HG03571 (cell line): ENCODE measurements around the gene NAA15.
"Not testable (repeated sequence)": the region's sequence is repeated elsewhere in the genome, so short reads cannot be mapped to it uniquely, and the experiment has no call there.

ENCODE experiments used
- ATAC-seq: cut with Tn5 transposase; IDR thresholded peaks from one replicate; pipeline ENCODE4 v1.9.1; 2021; ENCODE audit not compliant: unreplicated experiment

NAA15 gene

DNA sequence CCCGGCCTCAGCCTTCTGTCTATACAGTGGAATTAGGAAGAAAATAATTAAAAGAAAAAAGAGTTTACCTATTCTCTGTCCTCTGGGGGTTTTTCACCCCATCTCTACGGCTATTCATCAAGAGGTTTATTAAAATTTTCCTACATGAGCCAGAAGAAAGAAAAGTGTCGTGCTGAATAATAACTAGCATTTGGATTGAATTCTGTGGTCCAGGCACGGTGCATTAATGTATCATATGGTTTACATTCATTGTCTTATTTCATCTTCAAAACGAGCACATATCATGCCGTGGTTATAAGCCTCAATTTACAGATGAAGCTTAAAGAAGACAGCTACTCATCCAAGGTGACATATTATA, 5.4 kb upstream of the NAA15 start:
- ATAC-seq, result no peak

GRCh38 chr4:139297001-139297410, 4.3 kb upstream of the NAA15 start:
- ATAC-seq, result no peak

DNA sequence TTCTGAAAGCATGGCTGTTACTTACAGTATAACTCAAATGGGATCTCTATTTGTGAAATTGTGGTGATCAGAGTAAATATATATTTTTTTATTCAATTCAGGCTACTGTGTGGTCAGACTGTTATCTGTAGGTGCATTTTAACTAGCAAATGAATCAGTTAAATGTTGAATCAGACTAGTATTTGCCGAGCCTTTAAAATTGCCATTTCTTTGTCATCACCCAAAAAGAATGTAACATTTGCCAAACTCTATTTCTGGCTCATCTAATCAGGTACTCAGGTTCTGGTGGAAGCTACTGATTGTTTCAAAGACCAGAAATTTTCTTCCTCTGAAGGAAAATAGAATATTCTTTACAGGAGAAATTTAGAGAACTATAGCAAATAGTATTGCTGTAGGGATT, 1.8 kb upstream of the NAA15 start:
- ATAC-seq, result no peak

- ATAC-seq, result peak; percentile 3
These were observed 733 bp upstream of the NAA15 start for GRCh38 chr4:139300431-139301112.

DNA sequence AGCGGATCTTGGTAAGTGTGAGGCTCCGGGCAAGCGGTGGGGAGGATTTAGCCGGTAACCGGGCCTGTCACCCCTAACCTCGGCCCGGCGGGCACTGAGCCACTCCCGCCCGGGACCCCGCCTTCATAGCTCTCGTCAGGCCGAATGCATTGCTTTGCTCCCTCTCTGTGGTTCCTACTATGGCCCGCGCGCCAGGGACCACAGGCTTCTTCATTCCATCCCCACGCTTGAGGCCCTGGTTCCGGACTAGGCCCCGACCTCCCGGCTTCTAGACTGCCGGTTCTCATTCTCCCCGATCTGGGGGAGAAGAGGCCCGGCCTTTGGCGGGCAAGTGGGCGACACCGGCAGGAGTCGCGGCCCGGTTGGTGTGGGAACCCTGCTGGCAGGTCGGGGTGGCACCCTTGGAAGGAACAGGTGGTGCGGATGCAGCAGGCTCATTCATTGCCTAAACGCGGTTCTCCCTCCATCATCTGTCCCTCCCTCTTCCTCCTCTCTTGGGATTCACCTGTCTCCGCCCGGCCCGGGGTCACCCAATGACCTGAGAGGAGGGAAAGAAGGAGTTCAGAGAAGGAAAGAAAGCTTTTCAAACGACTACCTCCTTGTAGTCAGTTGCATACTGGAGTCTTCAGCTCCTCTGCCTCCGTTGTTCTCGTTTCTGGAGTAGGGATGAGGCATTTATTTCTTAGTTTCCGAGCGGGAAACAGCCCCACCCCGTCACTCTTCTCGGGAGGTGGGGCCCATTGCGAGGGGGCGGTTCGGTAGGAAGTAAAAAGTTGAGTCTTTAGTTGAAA, 711 bp downstream of the NAA15 start, which contains the start of gene NDUFC1:
Gene NDUFC1, minus strand, starts transcription at position 657 of the 791 bp plus-strand sequence. CDS start 6,679 bp downstream, outside the sequence.
- ATAC-seq, result peak; percentile 37

DNA sequence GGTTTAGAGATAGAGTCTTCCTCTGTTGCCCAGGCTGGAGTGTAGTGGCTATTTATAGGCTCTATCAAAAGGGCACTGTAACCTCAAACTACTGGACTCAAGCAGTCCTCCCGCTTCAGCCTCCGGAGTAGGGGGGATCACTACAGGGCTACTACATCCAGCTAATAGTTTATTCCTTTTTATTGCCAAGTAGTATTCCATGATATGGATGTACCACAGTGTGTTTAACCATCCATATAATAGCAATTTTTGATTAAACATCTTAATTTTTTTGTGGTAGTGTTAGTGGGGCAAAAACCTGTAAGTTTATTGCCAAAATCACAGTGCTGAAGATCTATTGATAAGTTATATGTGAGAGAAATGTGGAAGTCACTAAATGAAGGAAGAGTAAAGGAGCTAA, 3.6 kb downstream of the NAA15 start:
- no peak for ATAC-seq

GRCh38 chr4:139311909-139312308, 10.6 kb downstream of the NAA15 start:
- ATAC-seq, result no peak

- no peak for ATAC-seq
These were observed 11.4 kb downstream of the NAA15 start for GRCh38 chr4:139312552-139313332.

DNA sequence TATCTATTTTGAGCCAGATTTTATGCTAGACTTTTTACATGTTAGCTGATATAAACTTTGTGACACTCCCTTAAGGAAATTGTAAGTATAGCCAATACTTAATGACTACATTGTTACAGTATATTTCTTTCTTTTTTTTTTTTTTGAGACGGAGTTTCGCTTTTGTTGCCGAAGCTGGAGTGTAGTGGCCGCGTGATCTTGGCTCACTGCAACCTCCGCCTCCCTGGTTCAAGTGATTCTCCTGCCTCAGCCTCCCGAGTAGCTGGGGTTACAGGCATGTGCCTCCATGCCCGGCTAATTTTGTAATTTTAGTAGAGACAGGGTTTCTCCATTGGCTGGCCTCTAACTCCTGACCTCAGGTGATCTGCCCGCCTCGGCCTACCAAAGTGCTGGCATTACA, 12.1 kb downstream of the NAA15 start:
- not testable (repeated sequence) for ATAC-seq

- ATAC-seq, result no peak
These were observed 12.9 kb downstream of the NAA15 start for GRCh38 chr4:139314047-139314800.

DNA sequence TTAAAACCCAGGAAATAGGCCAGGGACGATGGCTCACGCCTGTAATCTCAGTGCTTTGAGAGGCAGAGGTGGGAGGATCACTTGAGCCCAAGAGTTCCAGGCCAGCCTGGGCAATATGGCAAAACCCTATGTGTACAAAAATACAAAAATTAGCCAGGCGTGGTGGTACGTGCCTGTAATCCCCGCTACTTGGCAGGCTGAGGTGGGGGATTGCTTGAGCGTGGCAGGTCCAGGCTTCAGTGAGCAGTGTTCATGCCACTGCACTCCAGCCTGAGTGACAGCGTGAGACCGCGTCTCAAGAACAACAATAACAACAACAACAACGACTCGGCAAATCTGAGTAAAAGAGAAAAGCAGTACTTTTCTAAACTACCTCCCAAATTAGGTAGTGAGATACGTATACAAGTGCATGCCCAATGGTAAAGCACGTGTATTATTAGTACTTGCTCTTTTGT, 13.9 kb downstream of the NAA15 start:
- ATAC-seq, result peak; percentile 48

GRCh38 chr4:139316733-139317132, 15.4 kb downstream of the NAA15 start:
- no peak for ATAC-seq

GRCh38 chr4:139317635-139318034, 16.3 kb downstream of the NAA15 start:
- ATAC-seq, result no peak

DNA sequence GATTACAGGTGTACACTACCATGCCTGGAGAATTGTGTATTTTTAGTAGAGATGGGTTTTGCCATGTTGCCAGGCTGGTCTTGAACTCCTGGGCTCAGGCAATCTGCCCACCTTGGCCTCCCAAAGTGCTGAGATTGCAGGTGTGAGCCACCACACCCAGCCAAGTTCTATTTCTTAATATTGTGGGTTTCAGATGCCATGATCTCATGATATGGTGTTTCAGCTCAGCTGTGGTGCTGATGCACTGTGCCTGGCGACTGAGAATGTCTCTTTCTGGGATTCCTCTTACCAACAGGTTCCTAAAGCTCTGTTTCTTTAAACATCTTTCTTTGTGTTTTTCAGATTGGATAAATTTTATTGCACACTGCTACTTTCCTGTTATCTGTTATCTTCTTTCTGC, 18.3 kb downstream of the NAA15 start:
- ATAC-seq, result no peak

DNA sequence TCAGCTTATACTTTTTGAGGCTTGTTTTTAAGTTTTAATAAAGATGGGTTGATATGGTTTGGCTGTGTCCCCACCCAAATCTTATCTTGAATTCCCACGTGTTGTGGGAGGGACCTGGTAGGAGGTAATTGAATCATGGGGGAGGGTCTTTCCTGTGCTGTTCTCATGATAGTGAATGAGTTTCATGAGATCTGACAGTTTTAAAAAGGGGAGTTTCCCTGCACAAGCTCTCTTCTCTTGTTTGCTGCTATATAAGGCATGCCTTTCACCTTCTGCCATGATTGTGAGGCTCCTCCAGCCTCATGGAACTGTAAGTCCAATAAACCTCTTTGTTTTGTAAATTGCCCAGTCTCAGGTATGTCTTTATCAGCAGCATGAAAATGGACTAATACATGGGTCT, 20.8 kb downstream of the NAA15 start:
- ATAC-seq, result not testable (repeated sequence)

GRCh38 chr4:139322541-139322940, 21.2 kb downstream of the NAA15 start:
- ATAC-seq, result not testable (repeated sequence)

GRCh38 chr4:139324620-139325019, 23.3 kb downstream of the NAA15 start:
- ATAC-seq, result no peak

DNA sequence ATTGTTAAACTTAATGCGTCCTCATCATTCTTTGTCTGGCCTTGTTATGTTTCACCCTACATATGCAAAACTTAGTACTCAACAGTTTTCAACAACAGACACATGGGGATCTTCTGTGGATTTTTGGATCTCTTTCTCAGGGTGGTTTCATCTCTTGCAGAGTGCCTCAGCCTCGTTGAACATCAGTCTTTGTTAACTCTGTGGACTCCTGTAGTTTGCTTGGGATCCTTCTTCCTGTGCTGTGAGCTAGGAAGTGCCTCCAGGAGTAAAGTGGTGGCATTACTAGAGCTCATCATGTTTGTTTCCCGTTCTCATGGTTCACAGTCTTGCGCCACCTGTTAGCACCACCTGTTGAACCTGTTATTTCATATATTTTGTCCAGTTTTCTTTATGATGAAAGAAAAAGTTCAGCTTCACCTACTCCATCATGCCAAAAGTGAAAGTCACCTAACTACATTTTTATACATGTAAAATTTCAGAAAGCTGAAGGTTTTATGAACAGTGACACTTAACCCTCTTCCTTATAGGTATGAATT, 28.4 kb downstream of the NAA15 start:
- no peak for ATAC-seq

- no peak for ATAC-seq
These were observed 29.0 kb downstream of the NAA15 start for GRCh38 chr4:139330283-139330682.

DNA sequence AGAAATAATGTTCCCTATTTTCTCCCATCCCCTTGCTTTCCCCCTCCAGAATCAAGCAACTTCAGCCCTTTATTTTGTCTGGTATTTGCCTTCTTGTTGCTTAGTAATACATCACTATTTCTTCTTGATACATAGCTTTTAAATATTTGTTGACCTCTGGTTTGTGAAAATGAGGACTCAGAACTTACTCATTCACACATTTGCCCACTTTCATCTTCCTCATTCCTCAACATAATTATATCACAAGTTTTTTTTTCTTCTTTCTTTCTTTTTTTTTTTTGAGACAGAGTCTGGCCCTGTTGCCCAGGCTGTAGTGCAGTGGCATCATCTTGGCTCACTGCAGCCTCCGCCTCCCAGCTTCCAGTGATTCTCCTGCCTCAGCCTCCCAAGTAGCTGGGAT, 29.9 kb downstream of the NAA15 start:
- no peak for ATAC-seq

GRCh38 chr4:139333046-139333445, 31.7 kb downstream of the NAA15 start:
- ATAC-seq, result no peak
